ENCODE measurements around the gene AFAP1. TPM values are rescaled to one million over a fixed set of nuclear protein-coding genes. Genes with fewer than 3 reads are reported as not detected.

Gene AFAP1
- total and polyA plus RNA-seq, 2 of the 8 experiments (the other 6 are each of a cell fraction or from before 2014, with no cell fraction given): 3.6 to 18.2 TPM

DNA sequence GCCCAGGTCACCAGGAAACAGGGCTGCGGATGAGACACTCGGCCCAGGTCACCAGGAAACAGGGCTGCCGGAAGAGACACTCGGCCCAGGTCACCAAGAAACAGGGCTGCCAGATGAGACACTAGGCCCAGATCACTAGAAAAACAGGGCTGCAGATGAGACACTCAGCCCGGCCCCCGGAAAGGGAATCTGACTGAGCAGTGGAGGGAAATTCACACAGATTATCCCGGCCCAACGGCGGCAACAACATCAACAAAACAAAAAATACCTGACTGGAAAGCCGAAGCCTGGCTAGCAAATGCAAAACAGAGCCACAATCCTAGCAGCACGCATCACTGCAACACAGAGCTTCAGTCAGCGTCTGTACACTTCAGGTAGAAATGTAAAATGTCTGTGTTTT, 20.7 kb downstream of the AFAP1 start:
- peaks cover 0 to 57% of the 10 kb centered on the region in 2 experiments; a peak in 2 of 4 replicates for H3K79me2 ChIP-seq (ENCODE audit: control insufficient read depth in 1 of 2, insufficient read depth in 2 of 2, low read length in 2 of 2)
- no peak overlapping the region for H3K4ac ChIP-seq (replicated peaks; ENCODE audit: insufficient read length, low read depth, low read length)
- no peak overlapping the region for H2BK20ac ChIP-seq (ENCODE audit: low read length)
- no peak overlapping the region for H2BK120ac ChIP-seq (replicated peaks; ENCODE audit: low read depth, low read length)
- no peak overlapping the region for H2BK5ac ChIP-seq (ENCODE audit: low read depth, low read length)
- ChIA-PET CTCF (ENCODE audit: partially characterized antibody) (interaction anchor here (1.1 to 1.6 kb wide), 3 partner anchors 10 to 114 kb away, joined by 3 read pairs; no protein-coding TSS in a partner anchor), POLR2A (ENCODE audit: partially characterized antibody) (no interaction called here)
- no peak overlapping the region for H3K18ac ChIP-seq (ENCODE audit: extremely low read depth, low read length)
- no peak overlapping the region for H3K4me2 ChIP-seq (ENCODE audit: insufficient read depth in 1 of 2, low read depth in 2 of 2, low read length in 2 of 2)
- no peak overlapping the region for H3K9ac ChIP-seq (replicated peaks in 1 of 4; ENCODE audit: extremely low read depth in 1 of 4, low read depth in 3 of 4, low read length in 3 of 4)
- no peaks in the 10 kb centered on the region for H3K36me3 ChIP-seq (ENCODE audit: control insufficient read depth in 2 of 4, insufficient read depth in 4 of 4, low read length in 3 of 4)
- H4K91ac ChIP-seq (replicated peaks; ENCODE audit: insufficient read length, low read length): no peak overlapping the region
- H3K27ac ChIP-seq (ENCODE audit: low read depth, low read length): no peak overlapping the region
- no peak for DNase-seq (ENCODE audit: low read depth in 1 of 2, low spot score in 2 of 2)
- no peak for FAIRE-seq
- H3K23ac ChIP-seq (ENCODE audit: insufficient read length): no peak overlapping the region
- H3K56ac ChIP-seq (replicated peaks; ENCODE audit: insufficient read length, low read depth, low read length): no peak overlapping the region
- no peak overlapping the region for H2AFZ ChIP-seq (ENCODE audit: low read length)
- WGBS, 2 experiments (ENCODE audit: extremely low coverage in 1 of 2, insufficient coverage in 1 of 2, insufficient read length in 1 of 2, insufficient replicate concordance in 2 of 2, low coverage in 1 of 2, low lambda C conversion rate in 2 of 2, missing lambda C conversion rate in 1 of 2): 90% methylated on average over 12 of the region's 12 CpGs; no CpG with 5 or more reads in 1 of the 2 experiments
- H4K5ac ChIP-seq (ENCODE audit: insufficient read length, low read depth, low read length): no peak overlapping the region
- H2AK5ac ChIP-seq (ENCODE audit: low read depth, low read length): no peak overlapping the region
- no peak overlapping the region for H3K4me3 ChIP-seq (ENCODE audit: extremely low read depth in 1 of 4, insufficient read depth in 2 of 4, low read depth in 3 of 4, low read length in 4 of 4)
- no peak overlapping the region for H2BK12ac ChIP-seq (ENCODE audit: low read depth, low read length)
- no peaks in the 10 kb centered on the region for H3K23me2 ChIP-seq (ENCODE audit: low read depth, low read length)
- peaks cover 0 to 8% (median 1%) of the 10 kb centered on the region in 4 experiments; a peak in 5 of 7 replicates for H3K4me1 ChIP-seq (replicated peaks in 1 of 4; ENCODE audit: control insufficient read depth in 3 of 4, insufficient read depth in 4 of 4, low read length in 3 of 4)
- no peaks in the 10 kb centered on the region for H3K27me3 ChIP-seq (replicated peaks in 1 of 4; ENCODE audit: control insufficient read depth in 3 of 4, extremely low read depth in 1 of 4, insufficient read depth in 3 of 4, low read length in 3 of 4)
- H3K14ac ChIP-seq (ENCODE audit: insufficient read length): no peak overlapping the region
- H4K8ac ChIP-seq (ENCODE audit: extremely low read depth, insufficient read depth, low read length): 0 out of 2 replicates have a peak overlapping the region, but pooled peaks have one; percentile 57
- no peaks in the 10 kb centered on the region; a peak in 1 of 4 replicates for H3K9me3 ChIP-seq (ENCODE audit: insufficient read depth in 2 of 2, low read depth in 1 of 2, low read length in 1 of 2)
- no peaks in the 10 kb centered on the region for H4K20me1 ChIP-seq (replicated peaks in 1 of 2; ENCODE audit: control insufficient read depth in 1 of 2, insufficient read depth in 2 of 2, low read length in 2 of 2)
- peaks cover 6% of the 10 kb centered on the region; the same call in 1 of the 2 replicates for H3K79me1 ChIP-seq (ENCODE audit: low read depth, low read length)
- H2BK15ac ChIP-seq (ENCODE audit: low read length): no peak overlapping the region
- TF ChIP-seq JUN (IDR thresholded peaks at IDR 0.05; ENCODE audit: low read depth, low read length) (no peak), HDAC6 (IDR thresholded peaks at IDR 0.05; ENCODE audit: low read depth, low read length) (no peak), CBX5 (IDR thresholded peaks at IDR 0.05; ENCODE audit: low read depth, low read length) (no peak), SAP30 (IDR thresholded peaks at IDR 0.05; ENCODE audit: insufficient read depth, insufficient replicate concordance, low read length) (no peak), KDM1A (IDR thresholded peaks at IDR 0.05; ENCODE audit: borderline replicate concordance, low read length) (no peak), SRF (IDR thresholded peaks at IDR 0.05; ENCODE audit: low read depth, low read length) (no peak), MAFK (IDR thresholded peaks at IDR 0.05; ENCODE audit: low read depth, low read length) (no peak), SIX5 (IDR thresholded peaks at IDR 0.05; ENCODE audit: low read depth, low read length) (no peak), TAF1 (IDR thresholded peaks at IDR 0.05; ENCODE audit: low read depth, low read length) (no peak)
- TF ChIP-seq, protein P1, sequence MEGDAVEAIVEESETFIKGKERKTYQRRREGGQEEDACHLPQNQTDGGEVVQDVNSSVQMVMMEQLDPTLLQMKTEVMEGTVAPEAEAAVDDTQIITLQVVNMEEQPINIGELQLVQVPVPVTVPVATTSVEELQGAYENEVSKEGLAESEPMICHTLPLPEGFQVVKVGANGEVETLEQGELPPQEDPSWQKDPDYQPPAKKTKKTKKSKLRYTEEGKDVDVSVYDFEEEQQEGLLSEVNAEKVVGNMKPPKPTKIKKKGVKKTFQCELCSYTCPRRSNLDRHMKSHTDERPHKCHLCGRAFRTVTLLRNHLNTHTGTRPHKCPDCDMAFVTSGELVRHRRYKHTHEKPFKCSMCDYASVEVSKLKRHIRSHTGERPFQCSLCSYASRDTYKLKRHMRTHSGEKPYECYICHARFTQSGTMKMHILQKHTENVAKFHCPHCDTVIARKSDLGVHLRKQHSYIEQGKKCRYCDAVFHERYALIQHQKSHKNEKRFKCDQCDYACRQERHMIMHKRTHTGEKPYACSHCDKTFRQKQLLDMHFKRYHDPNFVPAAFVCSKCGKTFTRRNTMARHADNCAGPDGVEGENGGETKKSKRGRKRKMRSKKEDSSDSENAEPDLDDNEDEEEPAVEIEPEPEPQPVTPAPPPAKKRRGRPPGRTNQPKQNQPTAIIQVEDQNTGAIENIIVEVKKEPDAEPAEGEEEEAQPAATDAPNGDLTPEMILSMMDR (IDR thresholded peaks at IDR 0.05; ENCODE audit: control extremely low read depth in 1 of 3, insufficient read depth in 1 of 3, low read depth in 1 of 3, low read length in 3 of 3): no peak
- TF ChIP-seq, protein P2, sequence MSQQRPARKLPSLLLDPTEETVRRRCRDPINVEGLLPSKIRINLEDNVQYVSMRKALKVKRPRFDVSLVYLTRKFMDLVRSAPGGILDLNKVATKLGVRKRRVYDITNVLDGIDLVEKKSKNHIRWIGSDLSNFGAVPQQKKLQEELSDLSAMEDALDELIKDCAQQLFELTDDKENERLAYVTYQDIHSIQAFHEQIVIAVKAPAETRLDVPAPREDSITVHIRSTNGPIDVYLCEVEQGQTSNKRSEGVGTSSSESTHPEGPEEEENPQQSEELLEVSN (IDR thresholded peaks at IDR 0.05): no peak

Data from H1 (cell line).